ENCODE measurements around the gene NFYC. TPM values are rescaled to one million over a fixed set of nuclear protein-coding genes. Genes with fewer than 3 reads are reported as not detected.

NFYC gene
- total and polyA plus RNA-seq, 2 experiments from 2014 or later = 36.2 to 42.7 TPM

- Mint-ChIP-seq H3K36me3 (ENCODE audit: low read depth) (peaks cover 71% of the 10 kb centered on the region), H3K27me3 (ENCODE audit: insufficient read depth, low read depth, poor library complexity) (peaks cover 8% of the 10 kb centered on the region), H3K27ac (no peak overlapping the region), H3K9me3 (peaks cover 12% of the 10 kb centered on the region), H3K4me3 (no peak overlapping the region), H3K4me1 (peaks cover 53% of the 10 kb centered on the region)
- Histone ChIP-seq H3K4me1 (ENCODE audit: insufficient read depth) (peaks cover 21% of the 10 kb centered on the region), H3K4me3 (no peak overlapping the region), H3F3A (replicated peaks; ENCODE audit: low read depth) (peaks cover 13% of the 10 kb centered on the region), H3K27me3 (ENCODE audit: insufficient read depth) (no peaks in the 10 kb centered on the region), H3K79me2 (replicated peaks; ENCODE audit: insufficient read depth) (no peaks in the 10 kb centered on the region), H4K20me1 (replicated peaks; ENCODE audit: insufficient read depth) (no peaks in the 10 kb centered on the region; the same call in 1 of the 2 replicates), H3K9me2 (ENCODE audit: insufficient read depth) (no peaks in the 10 kb centered on the region), H3K27ac (ENCODE audit: low read depth) (no peak overlapping the region), H2AFZ (no peak overlapping the region), H3K36me3 (ENCODE audit: insufficient read depth) (peaks cover 6% of the 10 kb centered on the region), H3K4me2 (no peak overlapping the region)
- TF ChIP-seq ZNF114 (CRISPR knock-in tag; IDR thresholded peaks at IDR 0.05) (no peak), EZH2phosphoT487 (IDR thresholded peaks at IDR 0.05; ENCODE audit: unreplicated experiment) (no peak), CREB1 (CRISPR knock-in tag; IDR thresholded peaks at IDR 0.05; ENCODE audit: low read depth) (no peak), STAT1 (IDR thresholded peaks at IDR 0.05; ENCODE audit: unreplicated experiment) (no peak), POLR2AphosphoS5 (IDR thresholded peaks at IDR 0.05; ENCODE audit: low read depth) (no peak), REST (IDR thresholded peaks at IDR 0.05; ENCODE audit: unreplicated experiment) (no peak), ZNF462 (CRISPR knock-in tag; IDR thresholded peaks at IDR 0.05) (no peak), ZNF331 (CRISPR knock-in tag; IDR thresholded peaks at IDR 0.05; ENCODE audit: low read depth) (no peak), ETS1 (IDR thresholded peaks at IDR 0.05) (no peak), JUNB (IDR thresholded peaks at IDR 0.05; ENCODE audit: unreplicated experiment) (no peak), NANOG (IDR thresholded peaks at IDR 0.05; ENCODE audit: borderline replicate concordance) (no peak), EZH2 (IDR thresholded peaks at IDR 0.05; ENCODE audit: low read depth, unreplicated experiment) (no peak), CTCF (conservative IDR thresholded peaks at IDR 0.05; ENCODE audit: low read depth in 2 of 2) (no peak)
- DNase-seq (ENCODE audit: low spot score) (no peak), ATAC-seq (no peak)
Observed at GRCh38 chr1:40772146-40772955, 80.8 kb downstream of the NFYC start.

Measured in GM23338 (cell line).